Gastroesophageal sphincter (tissue), 4 donors: ENCODE results near the gene NEMP2. TPM values are rescaled to one million over a fixed set of nuclear protein-coding genes. Genes with fewer than 3 reads are reported as not detected.
"Not testable (repeated sequence)": the region's sequence is repeated elsewhere in the genome, so short reads cannot be mapped to it uniquely, and the experiment has no call there.

Experiments
- ATAC-seq: fragments of 150-250 bp; one replicate; pipeline ENCODE4 v1.9.1; 2016; ENCODE audit warnings: mild to moderate bottlenecking, moderate library complexity
- H3K27ac ChIP-seq, 4 donors: fragments of 200-600 bp; sonication (generic) in 3 of 4; 1 replicate in 3 of 4; 2 replicates in 1 of 4; pipeline ENCODE4 v1.5.1; 2016 to 2019
- H3K27me3 ChIP-seq: fragments of 200-600 bp; sonication (generic); one replicate; pipeline ENCODE4 v1.5.1; 2019
- H3K36me3 ChIP-seq, 2 donors: fragments of 200-600 bp; sonication (generic); one replicate each; pipeline ENCODE4 v1.5.1; 2019; ENCODE audit warnings: control low read depth in 1 of 2
- H3K4me1 ChIP-seq, 3 donors: fragments of 200-600 bp; sonication (generic); 1 replicate in 2 of 3; 2 replicates in 1 of 3; pipeline ENCODE4 v1.5.1; 2016 to 2019; ENCODE audit warnings: control low read depth in 2 of 3
- H3K4me3 ChIP-seq, 2 donors: fragments of 200-600 bp; sonication (generic); one replicate each; pipeline ENCODE4 v1.5.1; 2019; ENCODE audit warnings: mild to moderate bottlenecking in 1 of 2, moderate library complexity in 1 of 2
- H3K9me3 ChIP-seq, 3 donors: fragments of 200-600 bp; sonication (generic); one replicate each; pipeline ENCODE4 v1.5.1; 2017 to 2019; ENCODE audit warnings: control low read depth in 2 of 3
- CTCF ChIP-seq, 4 experiments: fragments of 200-600 bp in 2 of 4; fragments of 450-650 bp in 2 of 4; sonication (generic) in 1 of 4; IDR thresholded peaks; one replicate each; pipeline ENCODE4 v1.5.1; 2017 to 2019; ENCODE audit warnings: antibody characterized with exemption in 4 of 4, mild to moderate bottlenecking in 2 of 4, moderate library complexity in 2 of 4
- EP300 ChIP-seq: sonication (generic); formaldehyde crosslinking; IDR thresholded peaks from one replicate; pipeline ENCODE4 v1.6.1; 2017; ENCODE audit warnings: antibody characterized with exemption, mild to moderate bottlenecking
- POLR2A ChIP-seq, 2 donors: fragments of 450-650 bp; IDR thresholded peaks; one replicate each; pipeline ENCODE4 v1.6.1; 2017; ENCODE audit warnings: antibody characterized with exemption in 2 of 2, mild to moderate bottlenecking in 2 of 2, moderate library complexity in 1 of 2
- POLR2AphosphoS5 ChIP-seq: sonication (generic); formaldehyde crosslinking; IDR thresholded peaks from one replicate; pipeline ENCODE4 v1.6.1; 2017; ENCODE audit warnings: antibody characterized with exemption
- WGBS, 2 donors: methylation state at CpG; one replicate each; pipeline ENCODE4 v1.1.5; 2018; ENCODE audit warnings: low coverage in 1 of 2; 5-methylcytosine and 5-hydroxymethylcytosine counted together
- total RNA-seq, 4 donors: library from RNA; depleted of rRNA; stranded (reverse); fragments of >200 nt; gene quantifications; one replicate each; pipeline ENCODE4 v1.1.0, GENCODE V29; 2016

NEMP2 gene
- total RNA-seq, 4 donors from 2014 or later, result 0.94 to 5.3 (median 3.5) TPM

DNA sequence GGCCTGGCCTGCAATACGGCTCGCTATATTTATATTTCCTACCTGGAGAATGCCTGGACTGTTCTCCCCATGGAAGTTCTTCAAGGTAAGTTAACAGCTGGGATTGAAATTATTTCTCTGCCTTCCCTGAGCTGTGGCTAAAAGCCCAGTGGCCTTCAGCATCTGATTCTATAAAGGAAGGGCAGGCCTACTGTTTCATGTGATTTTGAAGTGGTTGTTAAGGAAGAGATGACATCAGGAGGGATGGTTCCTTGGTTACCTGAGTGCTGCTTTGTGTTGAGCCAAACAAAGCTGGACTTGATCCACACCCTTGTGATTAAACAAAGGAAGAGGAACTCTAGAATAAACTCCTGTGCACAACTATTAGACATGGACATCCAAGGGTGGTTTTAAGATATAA lies 64.8 kb downstream of the NEMP2 start:
- Histone ChIP-seq H3K36me3 (peaks cover 0 to 9% of the 10 kb centered on the region in 2 donors), H3K4me3 (no peak overlapping the region), H3K4me1 (peaks cover 25 to 60% (median 29%) of the 10 kb centered on the region in 3 donors), H3K9me3 (no peaks in the 10 kb centered on the region), H3K27me3 (no peaks in the 10 kb centered on the region), H3K27ac (peak overlapping the region; percentile 74 to 88 (median 86))
- TF ChIP-seq POLR2AphosphoS5 (no peak), EP300 (no peak), POLR2A (IDR thresholded peaks at IDR 0.05) (no peak), CTCF (IDR thresholded peaks at IDR 0.05) (no peak)
- WGBS, 2 donors, result 12 to 33% methylated on average over 1 to 2 of the region's 2 CpGs
- ATAC-seq, result peak; percentile 71

GRCh38 chr2:190468814-190469569 lies 65.5 kb downstream of the NEMP2 start:
- TF ChIP-seq EP300, result no peak
- TF ChIP-seq POLR2AphosphoS5, result peak; percentile 91
- WGBS, 2 donors, result 10 to 11% methylated on average over 4 of the region's 4 CpGs

GRCh38 chr2:190468354-190468753 lies 66.2 kb downstream of the NEMP2 start:
- not testable (repeated sequence) for H3K9me3 ChIP-seq, H3K4me3 ChIP-seq, H3K27me3 ChIP-seq, ATAC-seq, H3K36me3 ChIP-seq
- Histone ChIP-seq H3K27ac (peak overlapping the region; percentile 74 to 88 (median 86)), H3K4me1 (peaks cover 25 to 60% (median 29%) of the 10 kb centered on the region in 3 donors)
- no CpG with 5 or more reads among the region's 1 CpG for WGBS, 2 donors

More at GRCh38 chr2:190468814-190469569, 65.5 kb downstream of the NEMP2 start:
- Histone ChIP-seq H3K36me3 (peaks cover 0 to 9% of the 10 kb centered on the region in 2 donors), H3K4me3 (no peak overlapping the region), H3K27me3 (no peaks in the 10 kb centered on the region), H3K4me1 (peaks cover 25 to 60% (median 29%) of the 10 kb centered on the region in 3 donors), H3K27ac (peak overlapping the region; percentile 74 to 88 (median 86)), H3K9me3 (no peaks in the 10 kb centered on the region)
- ATAC-seq, result peak; percentile 88

- no peak for TF ChIP-seq CTCF (IDR thresholded peaks at IDR 0.05)
- no peak for TF ChIP-seq POLR2A (IDR thresholded peaks at IDR 0.05)
- TF ChIP-seq POLR2AphosphoS5, result no peak
- TF ChIP-seq EP300, result no peak
- Histone ChIP-seq H3K9me3 (no peaks in the 10 kb centered on the region), H3K4me3 (no peak overlapping the region), H3K36me3 (peaks cover 0 to 9% of the 10 kb centered on the region in 2 donors), H3K4me1 (peaks cover 25 to 60% (median 29%) of the 10 kb centered on the region in 3 donors), H3K27me3 (no peaks in the 10 kb centered on the region), H3K27ac (peak overlapping the region; percentile 74 to 88 (median 86))
- WGBS, 2 donors, result 0 to 7% methylated on average over 3 to 5 of the region's 5 CpGs
- no peak for ATAC-seq
Observed at GRCh38 chr2:190467575-190468083, 66.9 kb downstream of the NEMP2 start.

GRCh38 chr2:190466819-190467446 lies 67.6 kb downstream of the NEMP2 start:
- TF ChIP-seq CTCF (IDR thresholded peaks at IDR 0.05), result no peak
- no peak for TF ChIP-seq POLR2A (IDR thresholded peaks at IDR 0.05)
- TF ChIP-seq POLR2AphosphoS5, result no peak
- no peak for TF ChIP-seq EP300

More at GRCh38 chr2:190466819-190467446, 67.6 kb downstream of the NEMP2 start:
- Histone ChIP-seq H3K9me3 (no peaks in the 10 kb centered on the region), H3K4me3 (no peak overlapping the region), H3K36me3 (peaks cover 0 to 9% of the 10 kb centered on the region in 2 donors), H3K27ac (peak overlapping the region; percentile 74 to 88 (median 86)), H3K27me3 (no peaks in the 10 kb centered on the region), H3K4me1 (peaks cover 25 to 60% (median 29%) of the 10 kb centered on the region in 3 donors)
- WGBS, 2 donors, result 25 to 39% methylated on average over 5 of the region's 5 CpGs
- ATAC-seq, result no peak
